PC-3 (cell line): ENCODE data around the gene ATP2B2.

Experiments used
- CTCF ChIP-seq: fragments of 300-600 bp; sonication (generic); conservative IDR thresholded peaks from 2 replicates; pipeline ENCODE4 v1.5.1; 2017; ENCODE audit warnings: antibody characterized with exemption, low read depth, mild to moderate bottlenecking, low read length
- EZH2 ChIP-seq: fragments of 300-600 bp; sonication (generic); IDR thresholded peaks from one replicate; pipeline ENCODE4 v1.6.1; 2017; ENCODE audit warnings: antibody characterized with exemption, mild to moderate bottlenecking, low read length; ENCODE audit not compliant: unreplicated experiment

GRCh38 chr3:10497439-10497838 is 7.9 kb downstream of the ATP2B2 start:
- TF ChIP-seq CTCF (no peak), EZH2 (no peak)
